ENCODE results near the gene CNKSR1. TPM values are rescaled to one million over a fixed set of nuclear protein-coding genes. Genes with fewer than 3 reads are reported as not detected.
A peak's percentile ranks its signal among the peaks of the same experiment; 100 is the strongest.

Gene CNKSR1
- total and polyA plus RNA-seq, 2 of the 4 experiments (the other 2 are of a cell fraction) = 0.43 TPM; not detected in 1

- DNase-seq = peak; percentile 90
- Histone ChIP-seq H3K9me3 (ENCODE audit: control insufficient read depth, insufficient read depth, low read length) (no peaks in the 10 kb centered on the region), H3K4me1 (ENCODE audit: control insufficient read depth, insufficient read depth, low read length) (peaks cover 5% of the 10 kb centered on the region; the same call in 1 of the 2 replicates), H2AK9ac (replicated peaks; ENCODE audit: low read depth, low read length, poor library complexity) (peak within 1 kb of the TSS; percentile 95), H3K27me3 (ENCODE audit: control insufficient read depth, insufficient read depth, low read length) (no peaks in the 10 kb centered on the region; the same call in 1 of the 2 replicates), H3K4me3 (ENCODE audit: insufficient read depth, low read depth, low read length) (peak within 1 kb of the TSS; percentile 84), H4K20me1 (ENCODE audit: insufficient read depth, low read length) (no peaks in the 10 kb centered on the region), H2BK15ac (ENCODE audit: low read depth, low read length) (no peak within 1 kb of the TSS), H3K4ac (ENCODE audit: low read depth, low read length) (peak within 1 kb of the TSS; percentile 78), H3K14ac (replicated peaks; ENCODE audit: low read depth, low read length) (peak within 1 kb of the TSS; percentile 85), H4K5ac (ENCODE audit: low read depth, low read length) (peak within 1 kb of the TSS; percentile 59), H2AFZ (replicated peaks; ENCODE audit: low read length, poor library complexity) (peak within 1 kb of the TSS; percentile 97), H3K27ac (ENCODE audit: insufficient read depth, low read length) (peak within 1 kb of the TSS; percentile 66), H3K4me2 (ENCODE audit: low read depth, low read length) (peak within 1 kb of the TSS; percentile 91), H3K56ac (ENCODE audit: extremely low read depth, insufficient read depth, low read length) (peak within 1 kb of the TSS; percentile 38; the same call in 1 of the 2 replicates), H2BK20ac (ENCODE audit: low read depth, low read length) (no peak within 1 kb of the TSS), H3K18ac (ENCODE audit: low read depth, low read length) (no peak within 1 kb of the TSS; the same call in 1 of the 2 replicates), H2BK5ac (ENCODE audit: low read depth, low read length, poor library complexity, severe bottlenecking) (peak within 1 kb of the TSS; percentile 10), H3K36me3 (ENCODE audit: control insufficient read depth, insufficient read depth, low read length) (0 out of 2 replicates have a peak, but pooled peaks cover 2% of the 10 kb centered on the region), H2AK5ac (ENCODE audit: low read depth, low read length) (peak within 1 kb of the TSS; percentile 88), H3K23ac (ENCODE audit: low read depth, low read length) (peak within 1 kb of the TSS; percentile 77), H3K9me1 (ENCODE audit: insufficient read depth, low read length) (peaks cover 6% of the 10 kb centered on the region; the same call in 1 of the 2 replicates), H4K8ac (ENCODE audit: low read depth in 2 of 2, low read length in 2 of 2) (peak within 1 kb of the TSS; percentile 67 to 91), H2BK120ac (ENCODE audit: low read depth, low read length) (no peak within 1 kb of the TSS), H3K9ac (ENCODE audit: low read depth, low read length) (peak within 1 kb of the TSS; percentile 89), H3K79me1 (ENCODE audit: low read depth in 1 of 2, low read length in 2 of 2) (peaks cover 4 to 19% of the 10 kb centered on the region in 2 experiments), H4K91ac (ENCODE audit: insufficient read depth, low read depth, low read length) (peak within 1 kb of the TSS; percentile 71)
- ChIA-PET CTCF (interaction anchor here (0.5 to 1.8 kb wide), 14 partner anchors 9 to 269 kb away, joined by 3 to 8 read pairs (median 3); partner anchors contain the start of gene CEP85), POLR2A (ENCODE audit: unreplicated experiment) (no interaction called here)
- intact Hi-C loops (cut with micrococcal nuclease) (loop anchor here (1.0 to 5.0 kb wide), 3 partner anchors 62 to 221 kb away; partner anchors contain the start of gene CEP85), dilution Hi-C loops (cut with HindIII; ENCODE audit: low sequenced_read_pairs, unreplicated experiment) (no loop called here), in situ Hi-C loops (cut with MboI; ENCODE audit: low sequenced_read_pairs) (no loop called here)
- BruUV-seq (replicated peaks) = TSS peak; percentile 66
- WGBS, 2 experiments (ENCODE audit: extremely low coverage in 2 of 2, insufficient read length in 1 of 2) = 1% methylated on average over 51 of the region's 76 CpGs; no CpG with 5 or more reads in 1 of the 2 experiments
- peak; percentile 96 for ATAC-seq (ENCODE audit: low read depth)
- peak; percentile 91 for TF ChIP-seq MAZ (IDR thresholded peaks at IDR 0.05; ENCODE audit: borderline replicate concordance, low read depth, low read length)
- 0 out of 2 replicates have a peak, but pooled peaks have one; percentile 17 for TF ChIP-seq RFX5 (IDR thresholded peaks at IDR 0.05; ENCODE audit: low read depth, low read length)
- TF ChIP-seq POLR2A (IDR thresholded peaks at IDR 0.05; ENCODE audit: low read depth, low read length) = peak; percentile 77
- TF ChIP-seq MAFK (IDR thresholded peaks at IDR 0.05; ENCODE audit: low read depth, low read length) = no peak
- TF ChIP-seq SMC3 (IDR thresholded peaks at IDR 0.05; ENCODE audit: low read depth, low read length) = peak; percentile 67
- no peak for TF ChIP-seq RCOR1 (IDR thresholded peaks at IDR 0.05; ENCODE audit: insufficient replicate concordance, low read length)
- TF ChIP-seq CTCF (conservative IDR thresholded peaks at IDR 0.05; ENCODE audit: low read depth, low read length) = peak; percentile 98
- TF ChIP-seq NFE2L2 (IDR thresholded peaks at IDR 0.05; ENCODE audit: low read depth, low read length) = no peak
- TF ChIP-seq MXI1 (IDR thresholded peaks at IDR 0.05; ENCODE audit: borderline replicate concordance, low read depth, low read length) = peak; percentile 98
- TF ChIP-seq CHD1 (IDR thresholded peaks at IDR 0.05; ENCODE audit: low read depth, low read length) = no peak
- no peak for TF ChIP-seq CEBPB (IDR thresholded peaks at IDR 0.05; ENCODE audit: low read depth, low read length)
- TF ChIP-seq FOS (IDR thresholded peaks at IDR 0.05; ENCODE audit: low read depth, low read length) = peak; percentile 56
- TF ChIP-seq USF2 (IDR thresholded peaks at IDR 0.05; ENCODE audit: low read depth, low read length) = peak; percentile 65; the same call in 1 of the 2 replicates
- peak; percentile 55 for TF ChIP-seq RAD21 (IDR thresholded peaks at IDR 0.05; ENCODE audit: low read length)
Observed at GRCh38 chr1:26169669-26170471, 7.4 kb upstream of the CNKSR1 start, which contains the start of gene ZNF593. ZNF593 (plus strand) TSS chr1:26169908; CDS start chr1:26169984, 76 bp downstream.

Data from IMR-90 (cell line).